Panc1 (cell line): ENCODE data around the gene DNM3. TPM values are rescaled to one million over a fixed set of nuclear protein-coding genes. Genes with fewer than 3 reads are reported as not detected.

Source experiments
- ATAC-seq: fragments of 200-7000 bp; cut with Tn5 transposase; 2 replicates; pipeline ENCODE4 v1.9.1; 2020; ENCODE audit warnings: mild to moderate bottlenecking, moderate library complexity
- BruUV-seq: library from RNA; stranded (reverse); fragments of 400-500 nt; replicated peaks from 2 replicates; lab custom pipeline; 2021; lab: Mats Ljungman, UMichigan
- CTCF ChIA-PET: fragments of 300-600 bp; sonication (Branson Sonifier 250); formaldehyde crosslinking; loops from one replicate; lab custom pipeline; 2022; ENCODE audit warnings: antibody characterized with exemption; lab: Charles Lee
- POLR2A ChIA-PET: fragments of 300-600 bp; sonication (Branson Sonifier 250); formaldehyde crosslinking; loops from one replicate; lab custom pipeline; 2022; ENCODE audit warnings: antibody characterized with exemption; lab: Charles Lee
- DNase-seq: peaks from one replicate; pipeline ENCODE4 v3.0.0-alpha.2; 2010; ENCODE audit warnings: low read depth, low spot score
- H3K27ac ChIP-seq: 2 replicates; pipeline ENCODE4 v1.5.1; 2011; ENCODE audit warnings: mild to moderate bottlenecking, low read length, inconsistent platforms
- H3K27me3 ChIP-seq: fragments of 200-500 bp; sonication (Bioruptor generic); 2 replicates; pipeline ENCODE4 v1.6.0; 2014; ENCODE audit warnings: low read length, inconsistent platforms; ENCODE audit not compliant: control insufficient read depth, insufficient read depth
- H3K36me3 ChIP-seq: fragments of 200-500 bp; sonication (Bioruptor generic); 2 replicates; pipeline ENCODE4 v1.5.1; 2014; ENCODE audit warnings: inconsistent platforms, mild to moderate bottlenecking, low read length, moderate library complexity; ENCODE audit not compliant: control insufficient read depth, insufficient read depth
- H3K4me1 ChIP-seq: 2 replicates; pipeline ENCODE4 v1.5.1; 2011; ENCODE audit warnings: inconsistent platforms, mild to moderate bottlenecking, low read length, moderate library complexity; ENCODE audit not compliant: control insufficient read depth, insufficient read depth
- H3K4me3 ChIP-seq, 2 experiments: 2 replicates each; pipeline ENCODE4 v1.5.1; 2011 to 2012; ENCODE audit warnings: low read depth in 2 of 2, low read length in 2 of 2, mild to moderate bottlenecking in 2 of 2, inconsistent platforms in 1 of 2, moderate library complexity in 1 of 2
- H3K9me3 ChIP-seq: fragments of 200-500 bp; sonication (Bioruptor generic); 2 replicates; pipeline ENCODE4 v1.5.1; 2014; ENCODE audit warnings: low read depth, mild to moderate bottlenecking, inconsistent platforms, low read length, moderate library complexity; ENCODE audit not compliant: control insufficient read depth, insufficient read depth
- CTCF ChIP-seq: fragments of 450-650 bp; IDR thresholded peaks from 2 replicates; pipeline ENCODE4 v1.5.1; 2017; ENCODE audit warnings: mild to moderate bottlenecking
- POLR2AphosphoS5 ChIP-seq: IDR thresholded peaks from 2 replicates; pipeline ENCODE4 v1.6.1; 2012; ENCODE audit warnings: mild to moderate bottlenecking, low read depth, low read length, moderate library complexity
- SIN3A ChIP-seq: IDR thresholded peaks from 2 replicates; pipeline ENCODE4 v1.6.1; 2012; ENCODE audit warnings: low read depth, mild to moderate bottlenecking, low read length, moderate library complexity, borderline replicate concordance; ENCODE audit not compliant: insufficient read depth
- TCF7L2 ChIP-seq: IDR thresholded peaks from 2 replicates; pipeline ENCODE4 v1.6.1; 2011; ENCODE audit warnings: mild to moderate bottlenecking, low read depth, low read length, inconsistent platforms
- in situ Hi-C: cut with HindIII; loops from 2 replicates; pipeline ENCODE4 v1.10.0; 2016; ENCODE audit warnings: low sequenced_read_pairs, low pct_unique_long_range_greater_than_20kb
- intact Hi-C: fragments of 100-400 bp; cut with micrococcal nuclease; formaldehyde crosslinking; loops from one replicate; pipeline ENCODE4 v1.10.0; 2022; ENCODE audit not compliant: unreplicated experiment
- total RNA-seq: library from RNA; stranded (reverse); gene quantifications from one replicate; pipeline ENCODE4 v1.2.1, GENCODE V29; 2021; ENCODE audit not compliant: unreplicated experiment
- TF ChIP-seq, protein P1 (sequence below), 2 experiments: IDR thresholded peaks; 2 replicates each; pipeline ENCODE4 v1.6.1; 2011 to 2012; ENCODE audit warnings: low read depth in 2 of 2, control low read depth in 1 of 2, low read length in 1 of 2, mild to moderate bottlenecking in 1 of 2, moderate library complexity in 1 of 2; ENCODE audit not compliant: insufficient read depth in 1 of 2

DNM3 gene
- total RNA-seq, 1 experiment from 2014 or later = 0.46 TPM

DNA sequence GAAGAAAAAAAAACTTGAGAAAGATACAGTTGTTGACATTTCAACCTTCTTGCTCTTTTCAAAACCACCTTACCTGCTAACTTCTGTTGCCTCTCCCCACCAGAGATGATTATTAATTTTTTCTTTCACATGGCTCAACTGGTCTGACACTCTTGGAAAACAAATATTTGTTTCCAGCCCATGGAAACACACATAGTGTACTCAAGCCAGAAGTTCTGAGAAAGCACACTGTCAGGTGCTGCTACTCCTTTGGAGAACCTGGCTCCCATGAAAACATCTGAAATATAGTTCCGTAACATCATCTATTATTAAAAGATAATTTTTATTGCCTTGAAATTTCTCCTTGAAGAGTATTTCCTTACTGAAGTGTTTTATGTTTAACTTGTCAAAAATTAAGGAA is 434.2 kb downstream of the DNM3 start:
- peaks cover 9% of the 10 kb centered on the region for H3K4me1 ChIP-seq
- no peak overlapping the region for H3K4me3 ChIP-seq
- no TSS peak for BruUV-seq
- ATAC-seq (no peak), DNase-seq (no peak)
- TF ChIP-seq, protein P1, sequence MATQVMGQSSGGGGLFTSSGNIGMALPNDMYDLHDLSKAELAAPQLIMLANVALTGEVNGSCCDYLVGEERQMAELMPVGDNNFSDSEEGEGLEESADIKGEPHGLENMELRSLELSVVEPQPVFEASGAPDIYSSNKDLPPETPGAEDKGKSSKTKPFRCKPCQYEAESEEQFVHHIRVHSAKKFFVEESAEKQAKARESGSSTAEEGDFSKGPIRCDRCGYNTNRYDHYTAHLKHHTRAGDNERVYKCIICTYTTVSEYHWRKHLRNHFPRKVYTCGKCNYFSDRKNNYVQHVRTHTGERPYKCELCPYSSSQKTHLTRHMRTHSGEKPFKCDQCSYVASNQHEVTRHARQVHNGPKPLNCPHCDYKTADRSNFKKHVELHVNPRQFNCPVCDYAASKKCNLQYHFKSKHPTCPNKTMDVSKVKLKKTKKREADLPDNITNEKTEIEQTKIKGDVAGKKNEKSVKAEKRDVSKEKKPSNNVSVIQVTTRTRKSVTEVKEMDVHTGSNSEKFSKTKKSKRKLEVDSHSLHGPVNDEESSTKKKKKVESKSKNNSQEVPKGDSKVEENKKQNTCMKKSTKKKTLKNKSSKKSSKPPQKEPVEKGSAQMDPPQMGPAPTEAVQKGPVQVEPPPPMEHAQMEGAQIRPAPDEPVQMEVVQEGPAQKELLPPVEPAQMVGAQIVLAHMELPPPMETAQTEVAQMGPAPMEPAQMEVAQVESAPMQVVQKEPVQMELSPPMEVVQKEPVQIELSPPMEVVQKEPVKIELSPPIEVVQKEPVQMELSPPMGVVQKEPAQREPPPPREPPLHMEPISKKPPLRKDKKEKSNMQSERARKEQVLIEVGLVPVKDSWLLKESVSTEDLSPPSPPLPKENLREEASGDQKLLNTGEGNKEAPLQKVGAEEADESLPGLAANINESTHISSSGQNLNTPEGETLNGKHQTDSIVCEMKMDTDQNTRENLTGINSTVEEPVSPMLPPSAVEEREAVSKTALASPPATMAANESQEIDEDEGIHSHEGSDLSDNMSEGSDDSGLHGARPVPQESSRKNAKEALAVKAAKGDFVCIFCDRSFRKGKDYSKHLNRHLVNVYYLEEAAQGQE (IDR thresholded peaks at IDR 0.05; ENCODE audit: insufficient read depth in 1 of 2, low read depth in 2 of 2, low read length in 1 of 2) = no peak
- TF ChIP-seq CTCF = no peak
- TF ChIP-seq TCF7L2 = no peak
- TF ChIP-seq POLR2AphosphoS5 = no peak
- no peak for TF ChIP-seq SIN3A
- H3K36me3 ChIP-seq = no peaks in the 10 kb centered on the region
- ChIA-PET POLR2A (no interaction called here), CTCF (no interaction called here)
- intact Hi-C loops (no loop called here), in situ Hi-C loops (no loop called here)
- H3K27me3 ChIP-seq = no peaks in the 10 kb centered on the region
- H3K9me3 ChIP-seq = no peaks in the 10 kb centered on the region
- peak overlapping the region; percentile 58; the same call in 1 of the 2 replicates for H3K27ac ChIP-seq

GRCh38 chr1:172276120-172276818 is 435.0 kb downstream of the DNM3 start:
- DNase-seq (no peak), ATAC-seq (no peak)
- peak overlapping the region; percentile 58; the same call in 1 of the 2 replicates for H3K27ac ChIP-seq
- BruUV-seq = no TSS peak
- CTCF ChIA-PET = no interaction called here
- H3K27me3 ChIP-seq = no peaks in the 10 kb centered on the region
- no peak overlapping the region for H3K4me3 ChIP-seq
- POLR2A ChIA-PET = no interaction called here
- TF ChIP-seq, protein P1 (IDR thresholded peaks at IDR 0.05; ENCODE audit: insufficient read depth in 1 of 2, low read depth in 2 of 2, low read length in 1 of 2) = no peak
- TF ChIP-seq SIN3A = no peak
- TF ChIP-seq CTCF = no peak
- no peak for TF ChIP-seq TCF7L2
- TF ChIP-seq POLR2AphosphoS5 = no peak
- H3K9me3 ChIP-seq = no peaks in the 10 kb centered on the region
- intact Hi-C loops = no loop called here
- H3K36me3 ChIP-seq = no peaks in the 10 kb centered on the region
- H3K4me1 ChIP-seq = peaks cover 1% of the 10 kb centered on the region; the same call in 1 of the 2 replicates
- in situ Hi-C loops = no loop called here
